SK-N-SH (cell line): Measurements from ENCODE around the gene CFAP221. TPM values are rescaled to one million over a fixed set of nuclear protein-coding genes. Genes with fewer than 3 reads are reported as not detected.
A peak's percentile ranks its signal among the peaks of the same experiment; 100 is the strongest.

ENCODE experiments used
- CTCF ChIA-PET: fragments of 300-600, 350-600 bp; formaldehyde crosslinking; extraction: SDS; loops from one replicate; lab custom pipeline; 2021; lab: Yijun Ruan, JAX
- POLR2A ChIA-PET: fragments of 350-600 bp; sonication (Branson Sonifier 250); formaldehyde crosslinking; extraction: SDS; loops from one replicate; lab custom pipeline; 2020; ENCODE audit warnings: antibody characterized with exemption, inconsistent platforms; lab: Yijun Ruan, JAX
- DNase-seq: peaks from one replicate; pipeline ENCODE4 v3.0.0; 2012
- H2AFZ ChIP-seq: fragments of 200-600 bp; sonication (generic); 2 replicates; pipeline ENCODE4 v1.8.1; 2016; ENCODE audit warnings: antibody characterized with exemption, mild to moderate bottlenecking, low read depth
- H3F3A ChIP-seq: fragments of 200-600 bp; sonication (generic); replicated peaks from 2 replicates; pipeline ENCODE3; 2016; ENCODE audit warnings: antibody characterized with exemption, mild to moderate bottlenecking; ENCODE audit not compliant: insufficient read depth
- H3K27ac ChIP-seq, 2 experiments: fragments of 200-500 bp in 1 of 2; fragments of 200-600 bp in 1 of 2; sonication (Bioruptor generic) in 1 of 2; sonication (generic), shearing (Covaris generic) in 1 of 2; 2 replicates each; pipeline versions ENCODE4 v1.5.1 to v1.6.1; 2014 to 2016; ENCODE audit warnings: low read depth in 2 of 2, inconsistent platforms in 1 of 2, low read length in 1 of 2, mild to moderate bottlenecking in 1 of 2, mixed read lengths in 1 of 2
- H3K27me3 ChIP-seq: fragments of 200-600 bp; sonication (generic), shearing (Covaris generic); 2 replicates; pipeline ENCODE4 v1.6.1; 2016; ENCODE audit warnings: mixed run types; ENCODE audit not compliant: insufficient read depth
- H3K36me3 ChIP-seq, 2 experiments: fragments of 200-500 bp in 1 of 2; fragments of 200-600 bp in 1 of 2; sonication (Bioruptor generic) in 1 of 2; sonication (generic) in 1 of 2; replicated peaks in 1 of 2; 2 replicates each; pipeline versions ENCODE3 to v1.5.1; 2014 to 2016; ENCODE audit warnings: low read length in 1 of 2, mild to moderate bottlenecking in 1 of 2; ENCODE audit not compliant: insufficient read depth in 2 of 2, control insufficient read depth in 1 of 2
- H3K4me1 ChIP-seq, 2 experiments: fragments of 200-500 bp in 1 of 2; fragments of 200-600 bp in 1 of 2; sonication (Bioruptor generic) in 1 of 2; sonication (generic), shearing (Covaris generic) in 1 of 2; 2 replicates each; pipeline versions ENCODE4 v1.5.1 to v1.6.1; 2014 to 2016; ENCODE audit warnings: low read depth in 1 of 2, low read length in 1 of 2, mixed run types in 1 of 2; ENCODE audit not compliant: insufficient read depth in 2 of 2, control insufficient read depth in 1 of 2
- H3K4me2 ChIP-seq: fragments of 200-600 bp; sonication (generic), shearing (Covaris generic); 2 replicates; pipeline ENCODE4 v1.6.1; 2017; ENCODE audit warnings: mixed run types
- H3K4me3 ChIP-seq, 2 experiments: fragments of 200-500 bp in 1 of 2; fragments of 200-600 bp in 1 of 2; sonication (Bioruptor generic) in 1 of 2; sonication (generic), shearing (Covaris generic) in 1 of 2; 2 replicates each; pipeline versions ENCODE4 v1.5.1 to v1.8.1; 2014 to 2016; ENCODE audit warnings: low read depth in 2 of 2, inconsistent platforms in 1 of 2, low read length in 1 of 2, mild to moderate bottlenecking in 1 of 2, mixed read lengths in 1 of 2, moderate library complexity in 1 of 2
- H3K79me2 ChIP-seq: fragments of 200-600 bp; sonication (generic); 2 replicates; pipeline ENCODE4 v1.8.1; 2017; ENCODE audit warnings: mild to moderate bottlenecking; ENCODE audit not compliant: insufficient read depth
- H3K9ac ChIP-seq: fragments of 200-600 bp; sonication (generic); 2 replicates; pipeline ENCODE4 v1.6.1; 2017; ENCODE audit warnings: mixed run types
- H3K9me2 ChIP-seq: fragments of 200-600 bp; sonication (generic); 2 replicates; pipeline ENCODE4 v1.6.1; 2017; ENCODE audit warnings: mixed run types
- H3K9me3 ChIP-seq: fragments of 200-600 bp; sonication (generic); 2 replicates; pipeline ENCODE4 v1.6.1; 2017; ENCODE audit warnings: mixed run types, mild to moderate bottlenecking, moderate library complexity
- H4K20me1 ChIP-seq: fragments of 200-600 bp; sonication (generic); 2 replicates; pipeline ENCODE4 v1.6.1; 2017; ENCODE audit warnings: mild to moderate bottlenecking, mixed run types; ENCODE audit not compliant: insufficient read depth
- CHD2 ChIP-seq: fragments of 150-350 bp; IDR thresholded peaks from 2 replicates; pipeline ENCODE4 v1.6.1; 2018; ENCODE audit warnings: low read length; ENCODE audit not compliant: partially characterized antibody
- EP300 ChIP-seq, 2 experiments: IDR thresholded peaks; 2 replicates each; pipeline versions ENCODE4 v1.4.0 to v1.6.1; 2012; ENCODE audit warnings: borderline replicate concordance in 1 of 2, low read depth in 1 of 2, low read length in 1 of 2
- FOXJ3 ChIP-seq: sonication (generic); formaldehyde crosslinking; IDR thresholded peaks from 2 replicates; pipeline ENCODE4 v1.5.1; 2020; ENCODE audit warnings: mild to moderate bottlenecking, missing genetic modification reagents
- FOXM1 ChIP-seq: IDR thresholded peaks from 2 replicates; pipeline ENCODE4 v1.4.0; 2012; ENCODE audit warnings: low read depth, mild to moderate bottlenecking
- GABPA ChIP-seq: IDR thresholded peaks from 2 replicates; pipeline ENCODE4 v1.4.0; 2012; ENCODE audit warnings: low read depth, mild to moderate bottlenecking
- IRF3 ChIP-seq: fragments of 150-350 bp; IDR thresholded peaks from 2 replicates; pipeline ENCODE4 v1.6.1; 2016; ENCODE audit warnings: mild to moderate bottlenecking, low read depth, low read length
- MEF2A ChIP-seq: IDR thresholded peaks from 2 replicates; pipeline ENCODE4 v1.4.0; 2012; ENCODE audit warnings: low read depth, borderline replicate concordance
- MXI1 ChIP-seq: IDR thresholded peaks from 2 replicates; pipeline ENCODE4 v1.6.1; 2012; ENCODE audit warnings: mild to moderate bottlenecking, low read depth, low read length, improper control_type of control experiment
- PBX3 ChIP-seq: IDR thresholded peaks from 2 replicates; pipeline ENCODE4; 2012
- RAD21 ChIP-seq: IDR thresholded peaks from 2 replicates; pipeline ENCODE4 v1.6.1; 2012; ENCODE audit warnings: mild to moderate bottlenecking, low read length
- REST ChIP-seq: IDR thresholded peaks from 2 replicates; pipeline ENCODE4 v1.6.1; 2012; ENCODE audit warnings: mild to moderate bottlenecking, low read depth, low read length, moderate library complexity
- RFX5 ChIP-seq: IDR thresholded peaks from 2 replicates; pipeline ENCODE4 v1.6.1; 2012; ENCODE audit warnings: mild to moderate bottlenecking, improper control_type of control experiment, low read length
- RXRA ChIP-seq: IDR thresholded peaks from 2 replicates; pipeline ENCODE4 v1.4.0; 2012; ENCODE audit warnings: low read depth, mild to moderate bottlenecking, borderline replicate concordance
- TAF1 ChIP-seq: IDR thresholded peaks from 2 replicates; pipeline ENCODE4 v1.6.1; 2012; ENCODE audit warnings: low read depth, mild to moderate bottlenecking, low read length, moderate library complexity, borderline replicate concordance
- TCF12 ChIP-seq: IDR thresholded peaks from 2 replicates; pipeline ENCODE4 v1.4.0; 2012
- TEAD4 ChIP-seq: IDR thresholded peaks from 2 replicates; pipeline ENCODE4 v1.4.0; 2012; ENCODE audit warnings: mild to moderate bottlenecking, borderline replicate concordance; ENCODE audit not compliant: insufficient read depth
- USF1 ChIP-seq: IDR thresholded peaks from 2 replicates; pipeline ENCODE4 v1.4.0; 2012; ENCODE audit warnings: low read depth, borderline replicate concordance
- USF2 ChIP-seq: fragments of 150-350 bp; IDR thresholded peaks from 2 replicates; pipeline ENCODE4 v1.6.1; 2017; ENCODE audit warnings: antibody characterized with exemption, low read length, low read depth, borderline replicate concordance
- WGBS: methylation state at CpG from one replicate; pipeline ENCODE4 v1.1.6; 2017; ENCODE audit warnings: low lambda C conversion rate; 5-methylcytosine and 5-hydroxymethylcytosine counted together
- polyA plus RNA-seq, 3 experiments: library from polyadenylated mRNA; depleted of rRNA; stranded (reverse); fragments of >200 nt; gene quantifications; 2 replicates each; pipeline ENCODE4 v1.2.3, GENCODE V29; 2012

Gene CFAP221
- polyA plus RNA-seq, 1 of the 3 experiments (the other 2 are of a cell fraction), result 0.12 TPM

GRCh38 chr2:119680457-119681202 lies 136.4 kb downstream of the CFAP221 start:
- peak overlapping the region; percentile 88 for H3K4me2 ChIP-seq
- peaks cover 5 to 12% of the 10 kb centered on the region in 2 experiments for H3K36me3 ChIP-seq
- H3K4me3 ChIP-seq, result peak overlapping the region in 1 of 2 experiments; percentile 96; a peak in 1 of 4 replicates
- POLR2A ChIA-PET, result no interaction called here
- H2AFZ ChIP-seq, result no peak overlapping the region
- H4K20me1 ChIP-seq, result 0 out of 2 replicates have a peak, but pooled peaks cover 6% of the 10 kb centered on the region
- no peaks in the 10 kb centered on the region for H3K9me3 ChIP-seq
- peaks cover 10 to 38% of the 10 kb centered on the region in 2 experiments; a peak in 3 of 4 replicates for H3K4me1 ChIP-seq
- no peak for TF ChIP-seq EP300 (IDR thresholded peaks at IDR 0.05; ENCODE audit: borderline replicate concordance in 1 of 2, low read depth in 1 of 2, low read length in 1 of 2)
- no peak for TF ChIP-seq FOXM1
- no peak for TF ChIP-seq TEAD4
- TF ChIP-seq USF2, result no peak
- no peak for TF ChIP-seq RXRA
- TF ChIP-seq TCF12, result no peak
- TF ChIP-seq RFX5, result no peak
- no peak for TF ChIP-seq TAF1
- TF ChIP-seq CHD2, result no peak
- no peak for TF ChIP-seq GABPA
- no peak for TF ChIP-seq REST
- TF ChIP-seq RAD21, result no peak
- no peak for TF ChIP-seq MXI1
- no peak for TF ChIP-seq PBX3
- no peak for TF ChIP-seq MEF2A
- no peak for TF ChIP-seq IRF3
- no peak for TF ChIP-seq USF1
- TF ChIP-seq FOXJ3, result no peak
- no peaks in the 10 kb centered on the region; the same call in 1 of the 2 replicates for H3K27me3 ChIP-seq
- CTCF ChIA-PET, result interaction anchor here (2.4 kb wide), 1 partner anchor 39 kb away, joined by 7 read pairs; no protein-coding TSS in a partner anchor
- H3K9ac ChIP-seq, result no peak overlapping the region
- peaks cover 19% of the 10 kb centered on the region for H3K79me2 ChIP-seq
- H3K27ac ChIP-seq, result no peak overlapping the region
- peaks cover 7% of the 10 kb centered on the region for H3F3A ChIP-seq
- DNase-seq, result no peak
- H3K9me2 ChIP-seq, result no peaks in the 10 kb centered on the region
- 90% methylated on average over 10 of the region's 13 CpGs for WGBS
